Activated CD8-positive, alpha-beta memory T cell treated with anti-CD3 and anti-CD28 coated beads for 4 hours (primary cell): ENCODE results near the gene TMEM269.
"Not testable (repeated sequence)": the region's sequence is repeated elsewhere in the genome, so short reads cannot be mapped to it uniquely, and the experiment has no call there.

Experiments
- DNase-seq, 2 donors: peaks; one replicate each; pipeline ENCODE4 v3.0.0-alpha.2; 2020; ENCODE audit warnings: low read depth in 2 of 2

The TMEM269 gene

DNA sequence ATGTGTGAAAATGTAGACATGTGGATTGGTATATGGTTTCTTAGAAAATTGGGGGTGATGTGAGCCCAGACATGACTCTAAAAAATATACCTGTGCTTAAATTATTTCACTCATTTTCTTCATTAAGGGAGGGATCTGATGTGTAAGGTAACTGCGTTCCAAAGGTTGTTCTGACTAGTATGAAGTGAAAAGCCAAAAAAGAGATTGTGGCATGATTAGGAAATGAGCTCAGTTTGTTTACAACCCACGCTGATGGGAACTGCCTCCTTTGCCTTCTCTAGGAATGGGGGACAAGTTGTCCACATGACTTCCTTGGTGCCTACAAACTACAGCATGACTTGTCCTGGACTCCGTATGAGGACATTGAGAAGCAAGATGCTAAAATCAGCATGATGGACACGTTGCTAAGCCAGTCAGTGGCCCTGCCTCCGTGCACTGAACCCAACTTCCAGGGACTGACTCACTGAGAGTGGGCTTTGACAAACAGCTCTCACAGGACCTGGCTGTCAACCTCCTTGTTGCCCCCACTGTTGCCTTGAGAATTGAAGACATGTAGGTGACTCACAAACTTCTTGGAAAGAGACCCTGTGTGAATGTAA is 9.8 kb upstream of the TMEM269 start:
- DNase-seq, result no peak

GRCh38 chr1:42776502-42776901 is 8.3 kb upstream of the TMEM269 start:
- DNase-seq, result no peak

- DNase-seq, result no peak
Measured at GRCh38 chr1:42777852-42778251, 6.9 kb upstream of the TMEM269 start.

DNA sequence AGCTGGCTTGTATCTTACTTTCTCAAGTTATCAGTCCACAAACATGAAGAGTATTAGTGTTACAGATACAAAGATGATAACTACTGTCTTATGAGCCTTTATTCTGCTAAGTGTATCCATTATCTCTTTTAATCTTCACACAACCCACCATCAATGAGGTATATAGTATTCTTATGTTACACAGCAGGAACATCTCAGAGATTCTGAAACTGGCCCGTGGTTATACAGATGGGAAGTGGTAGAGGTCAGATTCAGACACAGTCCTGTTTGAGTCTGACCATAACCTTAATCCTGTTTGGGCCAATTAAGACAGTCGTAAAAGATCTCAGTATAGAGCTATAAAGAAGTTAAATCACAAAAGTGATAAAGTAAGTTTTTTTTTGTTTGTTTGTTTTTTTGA is 5.1 kb upstream of the TMEM269 start:
- DNase-seq, result no peak

DNA sequence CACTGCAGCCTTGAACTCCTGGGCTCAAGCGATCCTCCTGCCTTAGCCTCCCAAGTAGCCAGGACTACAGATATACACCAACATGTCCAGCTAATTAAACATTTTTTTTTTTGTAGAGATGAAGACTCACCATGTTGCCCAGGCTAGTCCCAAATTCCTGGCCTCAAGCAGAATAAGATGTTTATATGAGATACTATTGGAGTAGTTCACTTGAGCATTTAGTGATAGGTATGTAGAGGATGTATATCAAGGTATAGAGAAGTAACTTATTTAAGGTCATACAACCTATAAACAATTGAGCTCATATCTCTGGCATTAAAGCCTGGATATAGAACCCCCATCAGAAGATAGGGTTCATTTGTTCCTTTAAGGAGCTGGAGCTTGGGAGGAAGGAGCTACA is 4.6 kb upstream of the TMEM269 start:
- DNase-seq, result no peak

GRCh38 chr1:42783092-42783491 is 1.7 kb upstream of the TMEM269 start:
- DNase-seq, result no peak

DNA sequence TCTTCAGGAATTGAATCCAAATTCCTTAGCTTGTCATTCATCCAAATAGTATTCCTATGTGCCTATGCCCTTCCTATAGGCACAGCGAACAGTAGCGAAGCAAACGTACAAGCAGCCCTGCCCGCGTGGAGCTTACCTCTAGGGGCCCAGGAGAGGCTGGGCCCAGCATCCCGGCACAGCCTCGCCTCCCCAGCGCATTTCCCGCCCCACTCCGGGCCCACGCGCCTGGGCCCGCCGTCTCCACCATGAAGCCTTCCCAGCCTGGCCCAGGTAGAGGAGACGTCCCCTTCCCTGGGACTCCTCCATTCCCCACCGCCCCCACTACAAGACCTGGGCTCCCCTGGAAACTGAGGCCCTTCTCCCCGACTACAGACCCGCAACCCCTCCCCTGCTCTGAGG is 245 bp upstream of the TMEM269 start:
- no peak for DNase-seq

GRCh38 chr1:42786097-42786496 is 1.3 kb downstream of the TMEM269 start:
- no peak for DNase-seq

- DNase-seq, result no peak
Measured at GRCh38 chr1:42788021-42788420, 3.2 kb downstream of the TMEM269 start.

GRCh38 chr1:42793824-42794223 is 9.0 kb downstream of the TMEM269 start:
- DNase-seq, result no peak

GRCh38 chr1:42797414-42797813 is 12.6 kb downstream of the TMEM269 start:
- no peak for DNase-seq

GRCh38 chr1:42797979-42798378 is 13.2 kb downstream of the TMEM269 start:
- no peak for DNase-seq

DNA sequence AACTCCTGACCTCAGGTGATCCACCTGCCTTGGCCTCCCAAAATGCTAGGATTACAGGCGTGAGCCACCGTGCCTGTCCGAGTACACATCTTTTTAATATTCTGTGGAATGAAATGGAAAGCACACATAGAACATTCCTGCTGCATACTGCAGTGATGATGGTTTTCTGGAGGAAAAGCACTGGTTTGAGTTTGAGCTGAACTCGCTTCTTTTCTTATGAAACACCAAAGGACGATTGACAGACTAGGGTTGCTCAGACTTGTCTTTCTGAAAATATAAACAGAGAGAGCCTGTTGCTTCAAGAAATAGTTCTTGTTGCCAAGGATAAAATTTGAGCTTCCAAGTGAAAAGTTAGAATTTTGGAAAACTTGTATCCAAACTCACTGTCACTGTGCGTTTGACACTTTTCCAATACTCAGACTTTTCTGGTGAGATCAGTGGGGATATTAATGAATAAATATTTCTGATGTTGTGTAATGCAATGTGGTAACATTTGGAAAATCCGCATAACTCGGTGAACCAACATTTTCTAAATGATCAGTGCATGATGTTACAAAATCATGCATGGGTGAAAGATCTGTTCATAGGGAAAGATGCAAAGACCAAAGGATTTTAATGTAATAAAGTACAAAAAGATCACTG is 17.2 kb downstream of the TMEM269 start:
- no peak for DNase-seq

DNA sequence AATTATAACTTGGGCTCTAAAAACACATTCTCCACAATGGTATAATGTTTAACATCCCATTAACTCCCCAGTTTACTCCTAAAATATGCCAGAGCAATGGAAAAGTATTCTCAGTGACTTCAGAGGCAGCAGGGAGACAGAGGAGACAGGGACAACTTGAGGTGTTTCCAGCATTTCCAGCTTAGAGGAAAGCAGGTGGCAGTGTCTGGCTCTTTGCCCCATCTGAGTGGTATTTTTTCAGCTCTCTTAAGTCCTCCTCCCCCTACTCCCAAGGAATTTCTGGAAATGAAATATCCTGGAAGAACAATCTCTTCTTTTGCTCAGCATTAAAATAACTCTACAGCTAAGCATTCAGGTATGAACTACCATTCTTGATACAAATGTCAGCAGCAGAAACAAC is 21.4 kb downstream of the TMEM269 start:
- no peak for DNase-seq

- DNase-seq, result no peak
Measured at GRCh38 chr1:42806593-42806992, 21.8 kb downstream of the TMEM269 start.

GRCh38 chr1:42807056-42807668 is 22.4 kb downstream of the TMEM269 start:
- DNase-seq, result no peak

DNA sequence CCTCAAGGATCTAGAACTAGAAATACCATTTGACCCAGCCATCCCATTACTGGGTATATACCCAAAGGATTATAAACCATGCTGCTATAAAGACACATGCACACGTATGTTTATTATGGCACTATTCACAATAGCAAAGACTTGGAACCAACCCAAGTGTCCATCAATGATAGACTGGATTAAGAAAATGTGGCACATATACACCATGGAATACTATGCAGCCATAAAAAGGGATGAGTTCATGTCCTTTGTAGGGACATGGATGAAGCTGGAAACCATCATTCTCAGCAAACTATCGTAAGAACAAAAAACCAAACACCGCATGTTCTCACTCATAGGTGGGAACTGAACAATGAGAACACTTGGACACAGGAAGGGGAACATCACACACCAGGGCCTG is 30.0 kb downstream of the TMEM269 start:
- DNase-seq, result not testable (repeated sequence)

- DNase-seq, result no peak
Measured at GRCh38 chr1:42815941-42816584, 31.3 kb downstream of the TMEM269 start.

GRCh38 chr1:42816585-42817439 is 32.0 kb downstream of the TMEM269 start, which contains the start of the genes ERMAP and SVBP:
TSS of gene ERMAP (plus strand) at chr1:42817122. CDS start at chr1:42830449, 13,327 bp downstream.
TSS of gene SVBP (minus strand) at chr1:42817397. CDS start at chr1:42816544, 853 bp downstream.
- DNase-seq, result peak; percentile 89 to 91

- no peak for DNase-seq
Measured at GRCh38 chr1:42817440-42817767, 32.6 kb downstream of the TMEM269 start.

GRCh38 chr1:42817976-42818375 is 33.2 kb downstream of the TMEM269 start:
- DNase-seq, result no peak

DNA sequence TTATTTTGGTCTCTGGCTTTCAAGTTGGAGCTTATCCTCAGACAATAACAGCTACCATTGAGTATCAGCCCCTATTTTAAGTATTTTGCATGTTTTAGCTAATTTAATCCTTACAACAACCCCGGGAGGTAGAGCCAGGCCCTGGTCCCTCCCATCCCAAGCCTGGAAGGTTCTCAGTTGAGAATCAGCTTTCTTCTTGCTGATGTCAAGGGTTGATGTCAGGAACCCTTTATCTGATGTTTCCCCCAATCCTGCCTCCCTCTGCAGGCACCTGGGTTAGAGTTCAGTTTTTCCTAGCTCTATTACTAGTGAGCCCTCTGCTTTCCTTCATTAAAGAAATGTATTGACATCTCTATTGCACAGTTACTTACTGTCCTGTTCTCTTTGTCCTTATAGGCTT is 36.0 kb downstream of the TMEM269 start:
- no peak for DNase-seq
